ENCODE measurements around the gene NOTUM. TPM values are rescaled to one million over a fixed set of nuclear protein-coding genes. Genes with fewer than 3 reads are reported as not detected.

The NOTUM gene
- total RNA-seq, 1 experiment from 2014 or later = not detected

- in situ Hi-C loops (cut with HindIII; ENCODE audit: low pct_unique_long_range_greater_than_20kb, low sequenced_read_pairs) = no loop called here
- DNase-seq (ENCODE audit: low read depth) = no peak
Observed at GRCh38 chr17:81951785-81952684, 9.0 kb downstream of the NOTUM start.

DNA sequence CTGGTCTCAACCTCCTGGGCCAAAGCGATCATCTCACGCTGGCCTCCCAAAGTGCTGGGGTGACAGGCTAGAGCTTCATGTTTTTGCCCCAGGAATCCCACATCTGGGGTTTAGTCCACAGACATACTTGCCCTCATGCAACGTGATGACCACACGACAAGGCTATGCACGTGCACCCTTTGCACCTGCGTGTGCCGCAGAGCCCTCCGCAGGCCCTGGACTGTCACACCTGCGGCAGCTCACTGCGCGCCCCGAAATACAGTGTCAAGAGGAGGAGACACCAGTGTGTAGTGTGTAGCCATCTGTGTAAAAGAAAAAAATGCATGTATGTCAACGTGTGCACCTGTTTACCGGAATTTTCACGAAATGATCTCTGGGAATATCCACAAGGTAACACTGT, 10.5 kb downstream of the NOTUM start:
- no peak for DNase-seq (ENCODE audit: low read depth)
- in situ Hi-C loops (cut with HindIII; ENCODE audit: low pct_unique_long_range_greater_than_20kb, low sequenced_read_pairs) = no loop called here

DNA sequence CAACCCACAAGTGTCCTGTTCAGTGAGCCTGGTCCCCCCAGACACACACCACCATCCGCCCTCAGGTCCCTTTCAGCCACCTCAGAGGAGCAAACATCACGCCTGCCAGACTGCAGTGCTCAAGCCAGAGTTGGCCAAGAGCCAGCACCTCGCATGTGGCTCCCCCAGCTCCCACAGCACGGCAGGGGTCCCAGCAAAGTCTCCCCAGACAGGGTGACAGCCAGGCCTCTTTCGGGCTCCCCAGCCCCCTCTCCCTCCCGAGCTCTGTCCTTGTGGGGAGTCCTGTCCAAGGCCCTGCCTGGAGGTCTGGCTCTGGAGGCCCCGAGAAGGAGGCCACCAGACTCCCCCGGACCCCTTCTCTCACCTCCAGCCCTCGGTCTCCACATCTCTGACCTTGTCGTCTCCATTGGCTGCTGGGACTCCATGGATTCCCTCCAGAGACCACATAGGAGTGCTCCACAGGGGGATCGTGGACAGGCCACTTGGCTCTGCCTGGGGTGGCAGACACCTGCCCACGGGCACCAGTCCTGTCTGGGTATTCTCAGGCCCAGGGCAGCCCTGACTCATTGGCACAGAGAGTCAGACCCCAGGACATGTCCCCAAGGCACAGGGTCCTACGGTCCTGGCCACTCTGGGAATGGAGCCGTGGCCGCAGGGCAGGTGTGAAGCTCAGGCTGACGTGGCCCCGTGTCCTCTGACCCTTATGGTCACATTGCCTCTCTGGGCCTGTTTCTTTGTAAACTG, 12.2 kb downstream of the NOTUM start:
- no peak for DNase-seq (ENCODE audit: low read depth)
- in situ Hi-C loops (cut with HindIII; ENCODE audit: low pct_unique_long_range_greater_than_20kb, low sequenced_read_pairs) = no loop called here

DNA sequence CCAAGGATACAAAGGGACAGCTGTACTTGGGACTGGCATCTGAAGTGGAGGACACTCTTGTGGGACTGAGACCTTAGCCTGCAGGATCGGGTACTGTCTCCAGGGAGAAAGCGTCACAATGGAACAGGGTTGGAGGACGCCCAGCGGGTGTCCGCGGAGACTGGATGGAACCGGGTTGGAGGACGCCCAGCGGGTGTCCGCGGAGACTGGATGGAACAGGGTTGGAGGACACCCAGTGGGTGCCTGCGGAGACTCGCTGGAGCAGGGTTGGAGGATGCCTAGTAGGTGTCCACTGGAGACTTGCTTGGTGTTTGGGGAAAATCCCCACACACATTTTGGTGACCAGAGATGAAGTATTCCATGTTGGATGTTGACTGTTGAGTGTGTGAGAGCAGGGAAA, 13.8 kb downstream of the NOTUM start, which contains the start of gene MYADML2:
Gene MYADML2 (minus strand): TSS at position 45 of the 400 bp plus-strand sequence. CDS start 5,492 bp downstream, outside the sequence.
- no peak for DNase-seq (ENCODE audit: low read depth)
- in situ Hi-C loops (cut with HindIII; ENCODE audit: low pct_unique_long_range_greater_than_20kb, low sequenced_read_pairs) = no loop called here

DNA sequence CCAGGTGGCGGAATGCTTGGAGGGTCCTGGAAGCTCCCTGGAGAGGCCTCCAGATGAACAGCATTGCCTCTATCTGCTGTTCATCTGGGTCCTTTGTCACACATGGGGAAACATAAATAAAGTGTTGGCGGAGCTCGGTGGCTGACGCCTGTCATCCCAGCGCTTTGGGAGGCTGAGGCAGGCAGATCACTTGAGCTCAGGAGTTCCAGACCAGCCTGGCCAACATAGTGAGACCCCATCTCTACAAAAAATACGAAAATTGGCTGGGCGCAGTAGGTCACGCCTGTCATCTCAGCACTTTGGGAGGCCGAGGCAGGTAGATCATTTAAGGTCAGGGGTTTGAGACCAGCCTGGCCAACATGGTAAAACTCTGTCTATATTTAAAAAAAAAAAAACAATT, 16.1 kb downstream of the NOTUM start:
- in situ Hi-C loops (cut with HindIII; ENCODE audit: low pct_unique_long_range_greater_than_20kb, low sequenced_read_pairs) = no loop called here
- DNase-seq (ENCODE audit: low read depth) = no peak

GRCh38 chr17:81942167-81942553, 18.8 kb downstream of the NOTUM start:
- no peak for DNase-seq (ENCODE audit: low read depth)
- in situ Hi-C loops (cut with HindIII; ENCODE audit: low pct_unique_long_range_greater_than_20kb, low sequenced_read_pairs) = no loop called here

GRCh38 chr17:81941484-81942166, 19.4 kb downstream of the NOTUM start:
- in situ Hi-C loops (cut with HindIII; ENCODE audit: low pct_unique_long_range_greater_than_20kb, low sequenced_read_pairs) = no loop called here

GRCh38 chr17:81940538-81941483, 20.2 kb downstream of the NOTUM start:
- in situ Hi-C loops (cut with HindIII; ENCODE audit: low pct_unique_long_range_greater_than_20kb, low sequenced_read_pairs) = no loop called here

More at GRCh38 chr17:81941484-81942166, 19.4 kb downstream of the NOTUM start:
- DNase-seq (ENCODE audit: low read depth) = no peak

GRCh38 chr17:81939881-81940385, 21.1 kb downstream of the NOTUM start:
- in situ Hi-C loops (cut with HindIII; ENCODE audit: low pct_unique_long_range_greater_than_20kb, low sequenced_read_pairs) = no loop called here
- DNase-seq (ENCODE audit: low read depth) = no peak

More at GRCh38 chr17:81940538-81941483, 20.2 kb downstream of the NOTUM start:
- DNase-seq (ENCODE audit: low read depth) = no peak

DNA sequence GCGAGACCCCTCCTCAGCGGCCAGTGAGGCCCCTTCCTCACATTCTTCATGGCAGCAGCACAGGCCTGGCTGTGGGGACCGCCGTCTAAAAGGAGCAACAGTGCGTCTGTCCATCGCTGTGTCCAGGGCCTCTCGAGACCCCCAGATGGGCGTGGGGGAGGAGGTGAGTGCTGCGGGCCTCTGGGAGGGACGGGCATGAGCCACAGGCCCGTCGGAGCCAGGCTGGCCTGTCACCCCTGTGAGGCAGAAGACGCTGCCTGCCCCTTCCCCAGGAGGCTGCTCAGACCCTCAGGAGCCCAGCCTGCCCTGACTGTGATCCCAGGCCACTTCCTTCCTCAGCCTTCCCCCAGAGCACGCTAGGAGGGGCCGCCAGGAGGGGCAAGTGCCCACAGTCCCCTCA, 21.8 kb downstream of the NOTUM start:
- in situ Hi-C loops (cut with HindIII; ENCODE audit: low pct_unique_long_range_greater_than_20kb, low sequenced_read_pairs) = no loop called here
- no peak for DNase-seq (ENCODE audit: low read depth)

DNA sequence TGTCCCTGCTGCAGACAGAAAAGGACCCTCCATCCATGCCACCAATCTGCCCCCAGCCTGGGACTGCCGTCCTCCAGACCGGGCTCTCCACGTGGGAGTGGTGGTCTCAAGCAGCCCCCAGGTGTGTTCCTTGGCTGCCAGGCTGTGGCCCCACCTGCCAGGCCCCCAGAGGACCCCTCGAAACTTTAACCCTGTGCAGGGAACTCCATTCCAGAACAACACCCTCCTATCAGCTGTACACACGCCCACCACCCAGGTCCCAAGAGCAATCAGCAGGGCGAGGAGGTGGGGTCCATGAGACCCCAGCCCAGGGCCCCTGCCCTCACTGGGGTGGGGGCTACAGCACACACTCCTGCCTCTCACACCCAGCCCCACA, 25.3 kb downstream of the NOTUM start:
- in situ Hi-C loops (cut with HindIII; ENCODE audit: low pct_unique_long_range_greater_than_20kb, low sequenced_read_pairs) = no loop called here

GRCh38 chr17:81934850-81935708, 25.9 kb downstream of the NOTUM start:
- DNase-seq (ENCODE audit: low read depth) = no peak
- in situ Hi-C loops (cut with HindIII; ENCODE audit: low pct_unique_long_range_greater_than_20kb, low sequenced_read_pairs) = no loop called here

More for the DNA sequence above, 25.3 kb downstream of the NOTUM start:
- no peak for DNase-seq (ENCODE audit: low read depth)

GRCh38 chr17:81934098-81934757, 26.8 kb downstream of the NOTUM start:
- in situ Hi-C loops (cut with HindIII; ENCODE audit: low pct_unique_long_range_greater_than_20kb, low sequenced_read_pairs) = no loop called here
- DNase-seq (ENCODE audit: low read depth) = no peak

DNA sequence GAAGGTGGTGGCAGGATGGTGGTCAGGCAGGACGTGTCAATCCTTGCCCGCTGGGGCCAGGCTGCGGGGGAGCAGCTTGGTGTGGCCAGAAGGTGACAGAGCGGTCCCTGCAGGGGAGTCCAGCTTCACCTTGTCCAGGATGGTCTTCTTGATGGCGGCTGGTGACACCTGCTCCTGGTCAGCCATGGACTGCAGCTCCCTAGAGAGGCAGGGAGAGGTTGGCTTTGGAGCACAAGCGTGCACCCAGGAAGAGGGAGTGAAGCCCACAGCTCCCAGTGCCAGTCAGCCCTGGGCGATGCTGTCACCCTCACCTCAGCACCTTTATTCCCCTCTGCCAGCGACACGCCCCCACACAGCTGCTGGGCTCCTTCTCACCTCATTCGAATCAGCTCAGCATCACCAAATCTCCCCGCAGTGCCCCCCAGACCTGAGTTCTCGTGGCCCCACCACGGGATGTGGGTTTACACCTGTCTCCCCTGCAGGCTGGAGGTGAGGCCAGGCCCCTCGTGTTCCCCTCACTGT, 27.7 kb downstream of the NOTUM start:
- DNase-seq (ENCODE audit: low read depth) = no peak
- in situ Hi-C loops (cut with HindIII; ENCODE audit: low pct_unique_long_range_greater_than_20kb, low sequenced_read_pairs) = no loop called here

DNA sequence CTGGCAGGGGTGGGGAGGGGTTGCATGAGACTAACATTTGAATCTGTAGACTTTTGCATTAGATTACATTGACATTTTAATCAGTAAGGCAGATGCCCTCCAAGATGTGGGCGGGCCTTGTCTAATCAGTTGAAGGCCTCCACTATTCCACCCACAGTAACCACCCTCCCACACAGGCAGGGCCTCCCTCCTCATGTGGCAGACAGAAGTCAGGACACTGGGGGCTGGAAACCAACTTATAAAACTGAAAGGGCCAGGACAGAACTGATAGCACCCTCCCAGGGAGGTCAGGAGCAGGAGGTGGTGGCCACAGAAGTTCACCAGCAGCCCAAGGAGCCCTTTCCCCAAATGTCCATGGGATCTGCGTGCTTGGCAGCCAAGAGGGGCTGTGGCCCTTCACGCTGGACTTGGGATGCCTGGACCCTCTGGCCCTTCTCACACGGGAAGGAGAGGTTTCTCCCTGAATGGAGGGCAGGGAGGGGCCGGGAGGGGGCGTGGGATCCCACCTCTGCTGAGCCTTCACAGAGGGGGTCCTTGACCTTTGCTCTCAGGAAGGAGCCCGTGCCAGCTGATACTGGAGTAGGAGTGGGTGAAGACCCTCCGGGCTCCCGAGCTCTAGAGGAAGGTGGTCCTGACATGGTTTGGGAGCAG, 28.5 kb downstream of the NOTUM start:
- in situ Hi-C loops (cut with HindIII; ENCODE audit: low pct_unique_long_range_greater_than_20kb, low sequenced_read_pairs) = no loop called here

More for the DNA sequence above, 28.5 kb downstream of the NOTUM start:
- DNase-seq (ENCODE audit: low read depth) = no peak

All from Caki2 (cell line).